ENCODE data around the gene ZFYVE28.

ZFYVE28 gene

GRCh38 chr4:2247128-2248043 lies 171.1 kb downstream of the ZFYVE28 start:
- no peak overlapping the region for H3K4me3 ChIP-seq (ENCODE audit: low read depth, low read length)
- TF ChIP-seq CTCF (IDR thresholded peaks at IDR 0.05; ENCODE audit: low read depth, low read length, missing control alignments) = no peak
- DNase-seq (ENCODE audit: low read depth) = no peak
- in situ Hi-C loops (cut with HindIII; ENCODE audit: low sequenced_read_pairs) = loop anchor here (10.0 kb wide), 2 partner anchors 77 to 387 kb away; no protein-coding TSS in a partner anchor

- DNase-seq (ENCODE audit: low read depth) = no peak
- TF ChIP-seq CTCF (IDR thresholded peaks at IDR 0.05; ENCODE audit: low read depth, low read length, missing control alignments) = no peak
- in situ Hi-C loops (cut with HindIII; ENCODE audit: low sequenced_read_pairs) = loop anchor here (10.0 kb wide), 2 partner anchors 78 to 388 kb away; no protein-coding TSS in a partner anchor
- no peak overlapping the region for H3K4me3 ChIP-seq (ENCODE audit: low read depth, low read length)
These were observed 171.9 kb downstream of the ZFYVE28 start for GRCh38 chr4:2246384-2247127.

- DNase-seq (ENCODE audit: low read depth) = no peak
- TF ChIP-seq CTCF (IDR thresholded peaks at IDR 0.05; ENCODE audit: low read depth, low read length, missing control alignments) = no peak
- in situ Hi-C loops (cut with HindIII; ENCODE audit: low sequenced_read_pairs) = loop anchor here (10.0 kb wide), 2 partner anchors 79 to 389 kb away; no protein-coding TSS in a partner anchor
- no peak overlapping the region for H3K4me3 ChIP-seq (ENCODE audit: low read depth, low read length)
These were observed 172.6 kb downstream of the ZFYVE28 start for GRCh38 chr4:2245787-2246275.

- in situ Hi-C loops (cut with HindIII; ENCODE audit: low sequenced_read_pairs) = loop anchor here (10.0 kb wide), 2 partner anchors 80 to 390 kb away; no protein-coding TSS in a partner anchor
- DNase-seq (ENCODE audit: low read depth) = no peak
- no peak overlapping the region for H3K4me3 ChIP-seq (ENCODE audit: low read depth, low read length)
- no peak for TF ChIP-seq CTCF (IDR thresholded peaks at IDR 0.05; ENCODE audit: low read depth, low read length, missing control alignments)
These were observed 173.2 kb downstream of the ZFYVE28 start for GRCh38 chr4:2245057-2245786.

- peak; percentile 31 for TF ChIP-seq CTCF (IDR thresholded peaks at IDR 0.05; ENCODE audit: low read depth, low read length, missing control alignments)
- H3K4me3 ChIP-seq (ENCODE audit: low read depth, low read length) = no peak overlapping the region
- no peak for DNase-seq (ENCODE audit: low read depth)
- in situ Hi-C loops (cut with HindIII; ENCODE audit: low sequenced_read_pairs) = loop anchor here (10.0 kb wide), 2 partner anchors 81 to 391 kb away; no protein-coding TSS in a partner anchor
These were observed 174.6 kb downstream of the ZFYVE28 start for GRCh38 chr4:2243681-2244380.
